ENCODE results near the gene STAT3.
A peak's percentile ranks its signal among the peaks of the same experiment; 100 is the strongest.

Gene STAT3

DNA sequence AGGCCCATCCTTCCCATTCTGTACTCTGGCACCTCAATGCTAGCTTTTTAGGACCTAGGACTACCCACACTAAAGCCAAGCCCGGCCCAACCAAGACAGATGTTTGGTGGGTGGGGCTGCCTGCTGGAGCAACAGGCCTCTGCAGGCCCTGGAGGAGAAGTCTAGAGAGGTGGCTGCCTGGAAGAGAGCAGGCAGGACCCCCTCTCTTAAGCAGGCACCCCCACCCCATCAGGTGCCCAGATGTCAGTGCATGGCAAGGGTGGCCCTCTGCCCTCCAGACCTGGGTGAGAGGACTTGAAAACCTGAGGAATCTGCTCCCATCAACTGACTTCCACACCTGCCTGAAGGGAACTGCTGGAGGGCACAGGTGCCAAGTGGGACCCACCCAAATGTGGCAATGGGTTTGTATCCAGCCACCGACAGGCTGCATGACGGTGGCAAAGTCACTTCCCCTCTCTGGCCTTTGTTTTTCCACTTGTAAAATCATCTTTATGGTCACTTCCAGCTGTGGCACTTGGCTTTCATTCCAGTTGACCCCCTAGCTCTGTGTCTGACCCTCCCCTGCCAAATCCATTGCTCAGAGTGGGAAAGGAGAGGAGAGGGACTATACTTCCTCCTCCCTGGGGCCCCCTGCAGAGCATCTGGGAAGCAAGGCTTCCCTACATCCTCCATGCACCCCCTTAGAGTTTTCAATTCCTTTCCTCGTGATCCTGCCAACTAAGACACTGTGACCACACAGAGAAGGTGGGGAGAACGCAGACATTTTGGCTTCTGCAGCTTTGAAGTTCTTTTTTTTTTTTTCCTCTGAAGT, 101.6 kb downstream of the STAT3 start:
- no peak for DNase-seq (ENCODE audit: extremely low spot score, insufficient read length, low read depth)

DNA sequence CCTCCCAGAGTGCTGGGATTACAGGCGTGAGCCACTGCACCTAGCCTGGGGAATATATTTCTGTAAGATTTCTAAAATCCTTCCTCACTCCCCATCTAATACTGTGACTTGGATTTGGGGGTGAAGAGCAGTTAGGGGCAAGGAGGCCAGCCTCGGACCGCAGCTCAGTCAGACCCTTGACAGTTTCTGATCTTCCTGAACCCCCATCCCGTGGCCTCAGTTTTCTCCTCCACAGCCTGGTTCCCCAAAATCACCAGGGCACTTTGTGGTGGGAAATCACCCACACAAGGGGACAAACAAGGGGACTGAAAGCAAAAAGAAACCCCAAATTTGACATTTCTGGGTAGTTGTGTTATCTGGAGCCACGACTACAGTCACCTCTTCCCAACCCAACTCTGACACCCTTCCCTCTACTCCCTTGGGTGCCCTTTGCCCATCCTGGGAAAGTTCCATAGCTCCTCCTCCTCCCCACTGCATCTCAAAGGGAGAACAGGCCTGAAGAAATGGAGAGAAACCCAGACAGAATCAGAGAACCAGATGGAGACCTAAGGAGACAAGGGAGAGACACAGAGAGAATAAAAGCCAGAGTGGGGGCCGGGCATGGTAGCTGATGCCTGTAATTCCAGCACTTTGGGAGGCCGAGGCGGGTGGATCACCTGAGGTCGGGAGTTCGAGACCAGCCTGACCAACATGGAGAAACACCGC, 102.7 kb downstream of the STAT3 start:
- no peak for DNase-seq (ENCODE audit: extremely low spot score, insufficient read length, low read depth)
- no peak for FAIRE-seq

More for the DNA sequence above, 101.6 kb downstream of the STAT3 start:
- FAIRE-seq, result peak; percentile 67

DNA sequence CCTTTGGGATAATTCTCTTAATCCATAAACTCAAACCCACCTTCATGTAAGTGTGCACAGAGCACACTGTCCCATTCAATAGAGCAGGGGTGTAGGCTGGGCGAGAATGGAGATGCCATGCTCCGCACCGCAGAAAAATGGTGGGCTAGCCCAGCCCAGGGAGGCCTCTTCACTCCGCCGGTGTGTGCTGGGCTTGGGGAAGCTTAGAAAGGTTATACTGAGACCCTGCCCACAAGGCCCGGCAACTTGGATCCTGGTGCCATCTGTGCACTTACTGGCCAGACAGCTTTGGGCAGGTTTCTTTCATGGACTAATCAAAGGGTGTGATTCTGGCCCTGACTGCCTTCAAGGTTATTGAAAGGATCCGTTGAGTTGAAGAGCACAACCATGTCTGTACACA, 103.7 kb downstream of the STAT3 start:
- DNase-seq (ENCODE audit: extremely low spot score, insufficient read length, low read depth) (no peak), FAIRE-seq (no peak)

DNA sequence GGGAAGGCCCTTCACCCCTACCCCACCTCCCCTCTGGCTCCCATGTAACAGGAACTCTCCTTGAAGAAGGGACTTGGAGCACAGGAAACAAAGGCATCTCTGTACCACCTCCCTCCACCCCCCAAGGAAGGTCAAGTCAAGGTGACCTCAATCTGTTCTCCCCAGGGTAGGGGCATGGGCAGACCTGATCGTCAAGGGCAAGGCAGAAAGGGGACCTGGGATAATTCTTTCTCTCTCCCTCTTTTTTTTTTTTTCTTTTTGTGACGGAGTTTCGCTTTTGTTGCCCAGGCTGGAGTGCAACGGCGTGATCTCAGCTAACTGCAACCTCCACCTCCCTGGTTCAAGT, 104.2 kb downstream of the STAT3 start:
- no peak for DNase-seq (ENCODE audit: extremely low spot score, insufficient read length, low read depth)
- FAIRE-seq, result no peak

DNA sequence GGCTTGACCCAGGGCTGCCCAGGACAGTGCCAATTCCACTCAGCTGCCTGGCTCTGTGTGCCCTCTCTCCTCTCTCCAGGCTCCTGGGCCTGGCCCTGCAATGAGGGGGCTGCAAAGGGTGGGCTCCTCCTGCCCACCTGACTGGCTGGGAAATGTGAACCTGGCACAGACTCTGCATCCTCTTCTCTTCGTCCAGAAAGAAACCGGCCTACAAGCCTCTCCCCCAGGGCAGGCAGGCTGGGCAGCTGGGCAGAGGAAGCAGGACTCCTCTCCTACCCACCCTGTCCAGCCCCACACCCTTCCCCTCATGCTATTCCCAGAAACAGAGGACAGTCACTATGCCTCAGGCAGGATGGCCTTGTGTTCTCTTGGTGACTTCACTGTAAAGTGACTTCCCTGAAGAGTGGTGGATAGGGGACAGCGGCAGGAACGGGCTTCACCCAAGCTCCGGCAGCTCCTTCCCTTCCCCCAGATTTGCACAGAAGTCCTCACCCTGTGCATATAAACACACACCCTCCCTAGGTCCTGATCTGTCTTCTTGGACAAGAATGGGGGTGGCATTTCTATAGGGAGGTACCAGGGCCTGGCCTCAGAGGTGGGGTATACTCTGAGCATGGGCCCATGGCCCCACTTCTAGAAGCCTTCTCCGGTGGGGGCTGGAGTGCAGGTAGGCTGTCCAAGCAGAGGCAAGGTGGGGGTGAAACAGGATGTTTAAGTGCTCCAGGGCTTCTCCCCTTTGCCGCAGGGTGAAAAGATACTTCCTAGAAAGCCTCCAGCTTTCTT, 104.8 kb downstream of the STAT3 start:
- no peak for DNase-seq (ENCODE audit: extremely low spot score, insufficient read length, low read depth)
- FAIRE-seq, result no peak

DNA sequence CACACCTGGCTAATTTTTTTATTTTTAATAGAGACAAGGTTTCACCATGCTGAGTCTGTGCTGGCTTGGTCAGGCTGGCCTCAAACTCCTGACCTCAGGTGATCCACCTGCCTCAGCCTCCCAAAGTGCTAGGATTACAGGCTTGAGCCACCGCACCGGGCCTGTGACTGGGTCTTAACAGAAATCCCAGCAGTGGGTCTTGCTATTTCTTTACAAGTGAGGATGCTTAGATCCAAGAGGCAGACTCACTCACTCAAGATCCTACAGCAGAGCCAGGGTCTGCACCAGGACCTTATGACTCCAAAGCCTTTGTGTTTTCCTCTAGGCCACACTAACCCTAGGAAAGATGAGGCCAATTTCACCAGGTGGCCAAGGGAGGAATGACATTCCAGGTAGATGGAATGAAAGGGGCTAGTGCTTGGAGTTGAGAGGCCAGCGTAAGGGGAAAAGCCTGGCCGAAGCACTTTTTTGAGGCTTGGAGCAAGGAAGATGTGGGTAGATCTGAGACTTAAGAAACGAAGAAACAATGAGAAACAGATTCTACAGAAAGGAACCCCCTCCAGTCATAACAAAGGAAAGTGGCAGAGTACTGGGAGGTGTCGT, 105.7 kb downstream of the STAT3 start:
- no peak for FAIRE-seq
- no peak for DNase-seq (ENCODE audit: extremely low spot score, insufficient read length, low read depth)

DNA sequence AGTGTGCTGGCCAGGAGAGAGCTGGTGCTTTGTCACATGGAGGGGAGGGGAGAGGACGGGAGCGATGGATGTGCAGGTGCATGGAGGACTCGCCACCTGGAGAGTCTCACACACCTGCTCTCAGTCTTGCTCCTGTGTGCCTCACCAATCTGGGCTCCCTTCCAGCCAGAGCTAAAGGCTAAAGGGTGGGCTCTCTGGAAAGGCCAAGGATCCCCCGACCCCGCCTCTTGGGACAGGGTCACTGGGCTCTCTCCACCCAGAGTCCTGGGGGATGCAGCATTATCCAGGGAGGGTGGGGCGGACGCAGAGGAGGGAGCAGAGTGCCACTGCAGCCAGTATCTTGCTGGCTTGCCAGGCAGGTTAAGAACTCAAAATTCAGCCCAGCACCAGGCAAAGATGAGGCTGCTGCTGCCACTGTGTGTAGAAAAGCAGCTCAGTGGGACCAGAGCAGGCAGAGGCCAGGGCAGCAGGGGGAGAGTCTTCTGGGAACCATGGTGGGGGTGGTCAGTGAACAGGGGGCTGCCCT, 106.6 kb downstream of the STAT3 start:
- no peak for FAIRE-seq
- DNase-seq (ENCODE audit: extremely low spot score, insufficient read length, low read depth), result no peak

DNA sequence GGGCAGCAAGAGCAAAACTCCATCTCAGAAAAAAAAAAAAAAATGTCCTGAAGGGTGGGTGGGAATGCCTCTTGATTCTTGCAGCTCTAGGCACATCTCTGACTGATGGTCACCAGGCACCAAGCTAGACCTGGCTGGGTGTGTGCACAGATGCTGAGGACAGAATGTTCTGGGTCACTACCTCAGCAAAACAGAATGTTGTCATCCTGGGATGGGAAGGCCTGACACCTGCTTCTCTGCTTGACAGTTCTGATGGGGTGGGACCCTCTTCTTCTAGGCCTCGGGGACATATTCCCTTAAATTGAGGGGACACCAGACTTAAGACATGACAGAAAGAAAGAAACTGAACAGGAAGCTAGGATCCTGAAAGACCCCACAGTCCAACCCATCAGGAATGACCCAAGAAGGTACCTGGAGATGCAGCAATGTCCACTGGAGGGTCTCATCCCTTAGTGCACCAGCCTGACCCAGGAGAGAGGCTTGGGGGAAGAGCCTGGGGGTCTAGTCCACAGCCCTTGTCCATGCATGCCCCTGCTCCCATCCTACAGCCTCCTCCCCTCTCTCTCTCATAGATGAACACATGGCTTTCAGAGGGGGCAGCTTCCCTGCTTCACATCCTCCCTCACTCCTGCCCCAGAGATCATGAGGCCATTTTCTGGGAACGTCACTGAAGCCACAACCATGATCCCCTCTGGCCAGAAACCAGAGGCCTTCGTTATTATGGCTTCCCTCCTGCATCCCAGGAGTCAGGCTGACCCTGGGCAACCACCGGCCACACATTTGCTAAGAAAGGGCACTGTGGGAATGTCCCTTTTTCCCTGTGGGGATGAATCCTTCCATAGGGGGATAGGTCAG, 108.2 kb downstream of the STAT3 start:
- no peak for FAIRE-seq

DNA sequence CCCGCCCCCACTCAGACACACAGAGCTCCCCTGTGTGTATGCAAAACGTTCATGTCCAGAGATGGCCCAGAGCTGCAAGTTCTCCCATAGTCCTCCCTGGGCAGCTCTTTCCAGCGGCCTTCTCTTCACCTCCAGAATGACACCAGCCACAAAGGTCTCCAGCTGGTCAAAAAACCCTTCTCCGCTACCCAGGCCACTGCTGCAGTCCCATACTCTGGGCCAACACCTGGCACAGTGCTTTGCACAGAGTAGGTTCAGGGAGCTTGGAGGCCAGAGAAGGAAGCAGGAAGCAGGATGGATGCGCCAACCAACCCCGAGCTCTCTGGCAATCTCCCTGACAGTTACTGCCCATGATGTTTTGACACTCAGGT, 110.9 kb downstream of the STAT3 start:
- no peak for FAIRE-seq

More for the DNA sequence above, 108.2 kb downstream of the STAT3 start:
- DNase-seq (ENCODE audit: extremely low spot score, insufficient read length, low read depth), result no peak

DNA sequence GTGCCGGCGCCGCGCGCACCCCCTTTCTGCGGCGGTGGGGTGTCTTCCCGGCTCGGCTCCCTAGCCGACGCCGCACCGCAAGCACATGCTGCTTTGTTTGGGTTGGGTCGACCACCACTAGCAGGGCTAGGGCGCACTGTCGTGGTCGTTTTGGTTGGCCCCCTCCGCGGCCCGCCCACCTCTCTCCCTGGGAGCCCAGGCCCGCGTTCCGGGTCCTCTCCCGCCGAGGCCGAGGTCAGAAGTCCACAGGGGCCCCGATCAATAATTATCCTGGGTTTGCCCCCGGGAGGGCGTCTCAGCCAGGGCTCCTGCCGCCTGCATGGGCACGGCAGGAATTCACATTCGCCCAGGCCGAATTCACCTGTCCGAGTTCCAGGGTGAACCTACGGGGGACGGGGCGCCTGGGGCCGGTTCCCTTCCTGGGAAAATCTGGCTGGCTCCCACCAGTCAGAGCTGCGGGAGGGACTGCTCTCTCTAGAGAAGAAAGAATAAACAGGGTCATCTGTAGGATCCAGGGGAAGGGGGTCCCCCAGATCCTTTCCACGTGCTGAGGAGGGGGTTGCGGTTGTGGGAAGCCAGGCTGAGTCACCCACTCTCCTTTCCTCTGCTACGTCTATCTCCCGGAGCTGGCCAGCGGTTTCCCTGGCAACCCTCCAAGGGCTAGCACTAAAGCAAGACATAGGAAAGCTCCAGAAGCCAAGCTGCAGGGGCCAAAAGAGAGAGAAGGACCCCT, 111.5 kb downstream of the STAT3 start:
- no peak for FAIRE-seq
- DNase-seq (ENCODE audit: extremely low spot score, insufficient read length, low read depth), result no peak

More for the DNA sequence above, 110.9 kb downstream of the STAT3 start:
- DNase-seq (ENCODE audit: extremely low spot score, insufficient read length, low read depth), result no peak

DNA sequence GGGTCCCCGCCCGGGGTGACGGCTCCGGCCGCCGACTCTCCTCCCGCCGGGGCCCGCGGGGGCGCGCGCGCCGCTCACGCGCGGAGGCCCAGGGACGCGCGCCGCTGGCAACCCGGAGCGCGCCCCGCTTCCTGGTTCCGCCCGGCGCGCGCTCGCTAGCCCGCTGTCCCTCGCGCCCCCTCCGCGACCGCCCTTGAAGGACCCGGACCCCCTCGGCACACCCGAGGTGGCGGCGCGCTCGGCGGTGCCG, 112.0 kb downstream of the STAT3 start, which contains the start of gene STAT5B:
TSS of gene STAT5B (minus strand) at position 33 of the 250 bp plus-strand sequence. CDS start 44,264 bp downstream, outside the sequence.
- DNase-seq (ENCODE audit: extremely low spot score, insufficient read length, low read depth) (peak; percentile 80), FAIRE-seq (peak; percentile 48)

DNA sequence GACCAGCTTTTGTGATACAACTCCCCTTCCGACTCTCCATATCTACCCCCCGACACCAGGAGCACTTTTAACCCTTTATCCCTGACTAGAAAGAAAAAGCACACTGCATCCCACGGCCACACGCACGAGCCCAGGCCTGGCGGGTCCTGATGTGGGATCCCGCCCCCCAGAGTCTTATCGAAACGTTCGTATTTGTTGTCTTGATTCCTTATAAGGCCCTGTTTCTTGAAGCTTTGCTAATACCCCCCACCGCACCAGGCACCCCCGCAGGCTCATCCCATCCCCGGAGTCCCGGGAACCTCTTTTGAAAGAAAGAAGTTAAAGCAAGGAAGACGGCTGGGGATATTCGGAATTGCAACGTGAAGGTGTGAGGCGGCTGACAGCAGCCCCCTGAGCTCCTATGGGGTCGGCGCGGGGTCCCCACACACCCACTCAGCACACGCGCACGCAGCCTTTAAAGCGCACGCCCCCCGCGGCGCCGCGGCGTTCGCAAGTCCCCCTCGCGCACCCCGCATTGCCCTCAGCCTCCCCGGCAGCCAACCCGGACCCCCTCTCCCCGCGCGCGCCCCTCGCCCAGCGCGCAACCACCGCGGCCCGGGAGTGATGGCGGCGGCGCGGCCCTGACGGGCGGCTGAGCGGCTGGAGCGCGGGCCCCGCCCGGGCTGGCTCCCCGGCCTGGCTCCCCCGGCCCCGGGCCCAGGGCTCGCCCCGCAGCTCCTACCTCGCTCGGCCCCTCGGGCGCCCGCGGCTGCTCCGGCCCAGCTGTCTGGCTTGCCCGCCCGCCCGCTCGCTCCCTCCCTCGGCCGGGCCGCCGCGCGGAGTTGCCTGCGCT, 112.5 kb downstream of the STAT3 start:
- FAIRE-seq, result peak; percentile 31
- no peak for DNase-seq (ENCODE audit: extremely low spot score, insufficient read length, low read depth)

DNA sequence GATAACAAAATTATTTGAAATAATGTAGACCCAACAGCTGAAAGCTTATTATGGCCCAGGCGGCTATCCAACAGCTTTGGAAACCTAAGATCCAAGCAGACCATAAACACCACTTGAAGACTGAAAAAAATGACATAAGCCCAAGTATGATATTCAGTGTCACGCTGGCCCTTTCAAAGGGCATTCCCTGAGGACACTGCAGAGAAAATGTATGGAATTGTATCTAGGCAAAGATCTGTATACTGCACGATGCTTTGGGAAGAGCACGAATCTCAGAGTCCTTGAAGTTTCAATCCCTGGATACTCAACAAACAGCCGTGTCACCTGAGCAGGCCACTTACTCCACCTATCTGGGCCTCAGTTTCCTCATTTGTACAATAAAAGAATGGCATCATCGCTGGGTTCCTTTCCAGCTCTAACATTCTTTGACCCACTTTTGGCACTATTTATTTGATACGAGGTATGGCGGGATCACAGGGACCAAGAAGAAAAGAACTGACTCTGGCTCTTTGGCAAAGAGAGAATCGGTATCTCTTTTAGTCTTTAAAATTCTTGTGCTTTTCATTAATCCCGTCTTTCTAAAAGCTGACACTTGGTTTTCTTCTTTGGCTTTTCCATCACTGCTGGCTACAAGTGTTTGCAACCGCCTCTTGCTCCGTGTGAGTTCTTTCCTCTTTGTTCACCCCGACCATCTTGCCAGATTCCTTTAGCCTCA, 113.3 kb downstream of the STAT3 start:
- peak; percentile 12 for FAIRE-seq
- DNase-seq (ENCODE audit: extremely low spot score, insufficient read length, low read depth), result no peak

DNA sequence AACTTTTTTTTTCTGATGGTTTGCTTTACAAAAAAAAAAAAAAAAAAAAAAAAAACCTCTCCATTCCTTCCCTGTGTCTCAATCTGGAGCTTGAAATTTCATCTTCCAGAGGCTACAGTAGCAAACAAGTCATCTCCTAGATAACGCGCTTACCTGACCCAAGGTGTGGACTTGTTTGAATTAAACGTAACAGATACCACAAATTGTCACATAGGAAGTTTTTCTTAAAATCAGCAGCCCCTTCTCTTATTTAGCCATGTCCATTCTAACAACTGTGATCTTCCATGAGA, 114.0 kb downstream of the STAT3 start:
- FAIRE-seq (no peak), DNase-seq (ENCODE audit: extremely low spot score, insufficient read length, low read depth) (no peak)

DNA sequence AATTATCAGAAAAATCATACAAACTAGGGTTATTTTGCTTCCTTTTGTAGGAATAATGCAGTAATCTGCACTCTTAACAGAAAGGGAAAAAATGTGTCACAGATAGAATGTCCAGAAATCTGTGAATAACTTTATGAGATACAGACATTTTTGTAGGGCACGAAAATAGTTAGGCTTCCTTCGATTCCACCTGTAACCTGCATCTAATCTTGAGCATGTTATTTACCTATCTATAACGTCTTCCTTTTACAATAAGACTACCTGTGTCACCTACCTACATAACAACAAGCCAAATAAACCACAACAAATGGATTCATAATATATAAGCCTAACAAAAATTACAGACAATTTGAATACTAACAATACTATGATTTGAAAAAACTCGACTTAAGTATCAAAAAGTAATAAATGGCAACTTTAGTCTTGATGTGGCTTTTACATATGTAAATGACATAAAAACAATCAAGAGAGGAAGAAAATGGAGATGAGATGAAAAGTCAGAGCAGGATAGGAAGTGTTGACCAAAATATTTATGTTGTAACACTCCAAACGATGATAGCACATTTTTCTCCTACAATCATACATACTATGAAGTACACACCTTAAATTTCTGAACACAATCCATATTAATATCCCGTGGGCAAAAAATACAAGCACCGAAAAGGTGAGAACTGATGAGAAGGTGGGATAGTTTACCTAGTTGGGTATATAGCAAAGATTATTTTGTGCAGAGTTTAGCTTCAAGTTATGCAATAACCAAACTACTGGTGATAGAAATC, 114.6 kb downstream of the STAT3 start:
- no peak for FAIRE-seq

DNA sequence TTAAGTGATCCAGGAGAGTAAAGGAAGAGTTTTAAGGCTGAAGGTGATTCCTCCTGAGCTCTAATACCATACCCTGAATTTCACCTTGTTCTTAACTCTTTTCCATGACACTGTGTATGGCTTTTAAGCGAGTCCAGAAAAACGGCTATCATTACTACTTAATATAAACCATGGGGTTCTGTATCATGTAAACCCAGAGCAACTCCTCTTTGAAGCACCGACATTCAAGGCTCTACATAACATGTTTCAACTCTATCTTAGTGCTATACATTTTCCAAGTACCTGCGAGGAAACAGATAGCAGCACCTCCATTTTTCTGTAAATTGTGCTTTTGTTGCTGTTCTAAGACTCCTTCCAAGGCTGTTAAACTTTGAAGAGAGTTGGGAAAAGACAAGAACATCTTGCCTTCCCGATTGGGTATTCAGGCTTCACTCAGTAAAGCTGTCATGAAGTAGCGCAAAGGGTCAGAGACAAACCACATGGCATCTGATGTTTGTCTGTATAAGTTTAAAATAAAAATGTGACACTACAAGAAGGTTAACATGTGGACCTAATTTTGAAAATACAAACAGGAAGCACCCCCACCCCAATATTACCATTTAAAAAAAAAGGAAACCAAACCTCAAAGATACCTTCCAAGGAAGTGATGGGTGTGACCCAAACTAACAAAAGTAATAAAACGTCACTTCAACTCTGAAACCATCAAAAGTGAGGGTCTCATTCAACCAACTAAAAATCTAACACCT, 115.9 kb downstream of the STAT3 start:
- DNase-seq (ENCODE audit: extremely low spot score, insufficient read length, low read depth) (no peak), FAIRE-seq (no peak)

More for the DNA sequence above, 114.6 kb downstream of the STAT3 start:
- no peak for DNase-seq (ENCODE audit: extremely low spot score, insufficient read length, low read depth)

Measured in GM18507 (cell line).